Stimulated activated CD8-positive, alpha-beta memory T cell treated with anti-CD3 and anti-CD28 coated beads, Interleukin-12 subunit alpha, Interleukin-12 subunit beta, amount 100 ng/mL, for 1 hour (primary cell): ENCODE results near the gene ABHD16A.

Experiments used
- DNase-seq: peaks from one replicate; pipeline ENCODE4 v3.0.0-alpha.2; 2020; ENCODE audit warnings: low read depth

The ABHD16A gene

GRCh38 chr6:31662124-31662723 lies 40.9 kb downstream of the ABHD16A start:
- DNase-seq, result no peak

- DNase-seq, result no peak
These were observed 41.6 kb downstream of the ABHD16A start for GRCh38 chr6:31661262-31662123.

- DNase-seq, result peak; percentile 65
These were observed 42.5 kb downstream of the ABHD16A start, which contains the start of gene C6orf47 for GRCh38 chr6:31660381-31661261. Gene C6orf47 (minus strand): TSS chr6:31660778. CDS start chr6:31659947, 831 bp downstream.

- DNase-seq, result no peak
These were observed 43.3 kb downstream of the ABHD16A start for GRCh38 chr6:31659649-31660380.

GRCh38 chr6:31658983-31659648 lies 44.0 kb downstream of the ABHD16A start:
- no peak for DNase-seq

GRCh38 chr6:31658158-31658688 lies 44.9 kb downstream of the ABHD16A start:
- no peak for DNase-seq

GRCh38 chr6:31657406-31658157 lies 45.5 kb downstream of the ABHD16A start:
- DNase-seq, result no peak

GRCh38 chr6:31655349-31656237 lies 47.5 kb downstream of the ABHD16A start, which contains the start of gene APOM:
Gene APOM (plus strand): TSS chr6:31655894. CDS start chr6:31655967, 73 bp downstream.
- DNase-seq, result no peak

GRCh38 chr6:31654574-31655348 lies 48.4 kb downstream of the ABHD16A start:
- DNase-seq, result no peak

GRCh38 chr6:31652925-31653724 lies 50.0 kb downstream of the ABHD16A start:
- DNase-seq, result peak; percentile 75

GRCh38 chr6:31651602-31652191 lies 51.4 kb downstream of the ABHD16A start:
- no peak for DNase-seq

GRCh38 chr6:31645325-31645724 lies 57.8 kb downstream of the ABHD16A start:
- no peak for DNase-seq

- DNase-seq, result no peak
These were observed 59.2 kb downstream of the ABHD16A start for GRCh38 chr6:31643818-31644454.

- DNase-seq, result no peak
These were observed 60.1 kb downstream of the ABHD16A start for GRCh38 chr6:31642798-31643570.

- DNase-seq, result no peak
These were observed 61.8 kb downstream of the ABHD16A start for GRCh38 chr6:31641370-31641769.

GRCh38 chr6:31640612-31641011 lies 62.5 kb downstream of the ABHD16A start:
- no peak for DNase-seq
